ENCODE results near the gene PCDHGB6.
"Not testable (repeated sequence)": the region's sequence is repeated elsewhere in the genome, so short reads cannot be mapped to it uniquely, and the experiment has no call there.

The PCDHGB6 gene

GRCh38 chr5:141407790-141408505 lies at the start of gene PCDHGB6:
Gene PCDHGB6 (plus strand): TSS chr5:141408021. CDS start chr5:141408203, 182 bp downstream.
- peak; percentile 53 for DNase-seq (ENCODE audit: low spot score)

GRCh38 chr5:141359790-141360426 lies 47.9 kb upstream of the PCDHGB6 start, which contains the start of gene PCDHGB2:
Gene PCDHGB2 (plus strand): TSS chr5:141359994. CDS start chr5:141360136, 142 bp downstream.
- DNase-seq (ENCODE audit: low spot score): peak; percentile 70

GRCh38 chr5:141360685-141361084 lies 47.1 kb upstream of the PCDHGB6 start:
- DNase-seq (ENCODE audit: low spot score): no peak

GRCh38 chr5:141362719-141363118 lies 45.1 kb upstream of the PCDHGB6 start:
- DNase-seq (ENCODE audit: low spot score): peak; percentile 27

- no peak for DNase-seq (ENCODE audit: low spot score)
Measured at GRCh38 chr5:141363952-141364660, 43.7 kb upstream of the PCDHGB6 start, which contains the start of gene PCDHGA5. Gene PCDHGA5 (plus strand): TSS chr5:141364162. CDS start chr5:141364331, 169 bp downstream.

- DNase-seq (ENCODE audit: low spot score): no peak
Measured at GRCh38 chr5:141366016-141366896, 41.6 kb upstream of the PCDHGB6 start.

GRCh38 chr5:141369994-141370848 lies 37.6 kb upstream of the PCDHGB6 start, which contains the start of gene PCDHGB3:
Gene PCDHGB3 (plus strand): TSS chr5:141370242. CDS start chr5:141370395, 153 bp downstream.
- peak; percentile 63 for DNase-seq (ENCODE audit: low spot score)

- DNase-seq (ENCODE audit: low spot score): no peak
Measured at GRCh38 chr5:141371572-141372475, 36.0 kb upstream of the PCDHGB6 start.

- DNase-seq (ENCODE audit: low spot score): no peak
Measured at GRCh38 chr5:141373673-141374317, 34.0 kb upstream of the PCDHGB6 start, which contains the start of gene PCDHGA6. Gene PCDHGA6 (plus strand): TSS chr5:141373891. CDS start chr5:141374084, 193 bp downstream.

GRCh38 chr5:141374627-141375026 lies 33.2 kb upstream of the PCDHGB6 start:
- no peak for DNase-seq (ENCODE audit: low spot score)

- not testable (repeated sequence) for DNase-seq (ENCODE audit: low spot score)
Measured at GRCh38 chr5:141375444-141376155, 32.2 kb upstream of the PCDHGB6 start.

- DNase-seq (ENCODE audit: low spot score): peak; percentile 24
Measured at GRCh38 chr5:141382469-141383294, 25.1 kb upstream of the PCDHGB6 start, which contains the start of gene PCDHGA7. Gene PCDHGA7 (plus strand): TSS chr5:141382742. CDS start chr5:141382900, 158 bp downstream.

GRCh38 chr5:141383345-141383744 lies 24.5 kb upstream of the PCDHGB6 start:
- no peak for DNase-seq (ENCODE audit: low spot score)

GRCh38 chr5:141384471-141385267 lies 23.2 kb upstream of the PCDHGB6 start:
- DNase-seq (ENCODE audit: low spot score): no peak

GRCh38 chr5:141387557-141388311 lies 20.1 kb upstream of the PCDHGB6 start, which contains the start of gene PCDHGB4:
Gene PCDHGB4 (plus strand): TSS chr5:141387698. CDS start chr5:141387885, 187 bp downstream.
- not testable (repeated sequence) for DNase-seq (ENCODE audit: low spot score)

Measured in germinal center (tissue), 1 donor.